Psoas muscle (tissue), 8 donors: ENCODE measurements around the gene CCDC170. TPM values are rescaled to one million over a fixed set of nuclear protein-coding genes. Genes with fewer than 3 reads are reported as not detected.

Experiments used
- ATAC-seq, 4 donors: fragments of 200-7000 bp; cut with Tn5 transposase; one replicate each; pipeline ENCODE4 v1.9.1; 2020; ENCODE audit warnings: moderate library complexity in 3 of 4, mild to moderate bottlenecking in 2 of 4
- DNase-seq, 2 donors: peaks; one replicate each; pipeline ENCODE4 v3.0.0-alpha.2; 2020
- H3K27ac ChIP-seq: fragments of 200-600 bp; one replicate; pipeline ENCODE4 v1.8.0; 2022
- H3K27me3 ChIP-seq, 3 donors: fragments of 200-600 bp in 1 of 3; one replicate each; pipeline versions ENCODE4 v1.6.1 to v1.8.0; 2013 to 2022; ENCODE audit warnings: low read length in 2 of 3, mild to moderate bottlenecking in 2 of 3, moderate library complexity in 1 of 3; ENCODE audit not compliant: insufficient read depth in 3 of 3
- H3K36me3 ChIP-seq, 2 donors: fragments of 200-600 bp in 1 of 2; one replicate each; pipeline versions ENCODE4 v1.6.1 to v1.8.0; 2013 to 2022; ENCODE audit warnings: low read depth in 1 of 2, mild to moderate bottlenecking in 1 of 2, moderate library complexity in 1 of 2; ENCODE audit not compliant: insufficient read depth in 1 of 2
- H3K4me1 ChIP-seq: fragments of 200-600 bp; one replicate; pipeline ENCODE4 v1.8.0; 2022
- H3K4me3 ChIP-seq: fragments of 200-600 bp; one replicate; pipeline ENCODE4 v1.8.0; 2022; ENCODE audit warnings: mild to moderate bottlenecking
- H3K9me3 ChIP-seq: fragments of 200-600 bp; one replicate; pipeline ENCODE4 v1.8.0; 2022
- CTCF ChIP-seq: fragments of 200-600 bp; IDR thresholded peaks from one replicate; pipeline ENCODE4 v1.8.0; 2022; ENCODE audit warnings: antibody characterized with exemption
- WGBS, 3 donors: extraction: QIAGEN DNeasy Blood & Tissue Kit; methylation state at CpG; one replicate each; pipeline versions ENCODE4 v1.1.6 to v1.1.7; 2013; 5-methylcytosine and 5-hydroxymethylcytosine counted together
- intact Hi-C, 2 donors: fragments of 100-400 bp; cut with DNase I; formaldehyde crosslinking; loops; one replicate each; pipeline versions ENCODE4 v1.11.0 to v1.14.2; 2022
- polyA plus RNA-seq, 3 donors: library from polyadenylated mRNA; stranded (reverse); fragments of 200-250 nt; gene quantifications; one replicate each; pipeline ENCODE4 v1.2.3, GENCODE V29; 2013
- total RNA-seq, 4 donors: library from RNA; stranded (reverse); fragmentation: NEBNext Ultra II Directional in 2 of 4; extraction: Animal tissue kit (Norgen Biotek cat#: 25700) in 2 of 4; gene quantifications; one replicate each; pipeline versions ENCODE4 v1.2.1 to v1.2.4, GENCODE V29; 2021 to 2023
- donor health status: healthy with polysubstance abuse.
- donor health status: DM: no; HTN: no; CAD: no; lungs with moderate emphysema.
- donor health status: Bipolar disorder and iron deficiency.
- donor health status: healthy.
- donor health status: DM: yes; HTN: yes; CAD: no.
- donor health status: DM: no; HTN: no; CAD: no.
- donor health status: DM: no; HTN: no; CAD: no.
- donor health status: DM: yes; HTN: yes; CAD: no.

CCDC170 gene
- total and polyA plus RNA-seq, 7 donors = 0.03 to 0.25 (median 0.14) TPM

GRCh38 chr6:151655099-151655498 is 161.3 kb downstream of the CCDC170 start:
- Histone ChIP-seq H3K4me3 (no peak overlapping the region), H3K4me1 (no peaks in the 10 kb centered on the region), H3K27ac (no peak overlapping the region), H3K27me3 (peaks cover 0 to 2% (median 0%) of the 10 kb centered on the region in 3 donors), H3K36me3 (no peaks in the 10 kb centered on the region), H3K9me3 (peaks cover 10% of the 10 kb centered on the region)
- TF ChIP-seq CTCF = no peak
- DNase-seq (no peak), ATAC-seq (no peak)
- intact Hi-C loops = no loop called here
- WGBS, 3 donors = 92 to 97% (median 92%) methylated on average over 2 of the region's 2 CpGs

GRCh38 chr6:151656392-151656791 is 162.6 kb downstream of the CCDC170 start:
- Histone ChIP-seq H3K27ac (no peak overlapping the region), H3K9me3 (peaks cover 10% of the 10 kb centered on the region), H3K4me3 (no peak overlapping the region), H3K4me1 (no peaks in the 10 kb centered on the region), H3K36me3 (no peaks in the 10 kb centered on the region), H3K27me3 (peaks cover 0 to 2% (median 0%) of the 10 kb centered on the region in 3 donors)
- TF ChIP-seq CTCF = no peak
- no peak for ATAC-seq
- intact Hi-C loops = no loop called here
- no peak for DNase-seq
- 88 to 96% (median 92%) methylated on average over 4 of the region's 4 CpGs for WGBS, 3 donors

GRCh38 chr6:151658091-151658490 is 164.3 kb downstream of the CCDC170 start:
- DNase-seq = no peak
- H3K4me1 ChIP-seq = no peaks in the 10 kb centered on the region
- H3K9me3 ChIP-seq = peaks cover 10% of the 10 kb centered on the region
- H3K27ac ChIP-seq = no peak overlapping the region
- H3K4me3 ChIP-seq = no peak overlapping the region
- WGBS, 3 donors = 74 to 76% (median 74%) methylated on average over 4 of the region's 4 CpGs
- no peak for TF ChIP-seq CTCF
- intact Hi-C loops = no loop called here
- peaks cover 0 to 2% (median 0%) of the 10 kb centered on the region in 3 donors for H3K27me3 ChIP-seq
- no peaks in the 10 kb centered on the region for H3K36me3 ChIP-seq
- ATAC-seq = no peak

GRCh38 chr6:151659212-151659611 is 165.4 kb downstream of the CCDC170 start:
- DNase-seq (no peak), ATAC-seq (no peak)
- peaks cover 0 to 2% (median 0%) of the 10 kb centered on the region in 3 donors for H3K27me3 ChIP-seq
- H3K4me3 ChIP-seq = no peak overlapping the region
- TF ChIP-seq CTCF = no peak
- H3K9me3 ChIP-seq = peaks cover 10% of the 10 kb centered on the region
- WGBS, 3 donors = 71 to 93% (median 89%) methylated on average over 4 of the region's 4 CpGs
- intact Hi-C loops = no loop called here
- no peak overlapping the region for H3K27ac ChIP-seq
- no peaks in the 10 kb centered on the region for H3K36me3 ChIP-seq
- H3K4me1 ChIP-seq = no peaks in the 10 kb centered on the region

GRCh38 chr6:151661509-151661908 is 167.7 kb downstream of the CCDC170 start:
- no peak overlapping the region for H3K27ac ChIP-seq
- no peak for ATAC-seq
- 88 to 96% (median 89%) methylated on average over 3 of the region's 3 CpGs for WGBS, 3 donors

More at GRCh38 chr6:151661509-151661908, 167.7 kb downstream of the CCDC170 start:
- no peak overlapping the region for H3K4me3 ChIP-seq
- no peaks in the 10 kb centered on the region for H3K27me3 ChIP-seq
- DNase-seq = no peak
- intact Hi-C loops = no loop called here
- no peaks in the 10 kb centered on the region for H3K36me3 ChIP-seq
- no peaks in the 10 kb centered on the region for H3K9me3 ChIP-seq
- no peaks in the 10 kb centered on the region for H3K4me1 ChIP-seq
- TF ChIP-seq CTCF = no peak
